Measurements from ENCODE around the gene GARIN5B. TPM values are rescaled to one million over a fixed set of nuclear protein-coding genes. Genes with fewer than 3 reads are reported as not detected.

The GARIN5B gene
- total and polyA plus RNA-seq, 2 of the 13 experiments (the other 11 are each of a cell fraction or from before 2014, with no cell fraction given): not detected

DNA sequence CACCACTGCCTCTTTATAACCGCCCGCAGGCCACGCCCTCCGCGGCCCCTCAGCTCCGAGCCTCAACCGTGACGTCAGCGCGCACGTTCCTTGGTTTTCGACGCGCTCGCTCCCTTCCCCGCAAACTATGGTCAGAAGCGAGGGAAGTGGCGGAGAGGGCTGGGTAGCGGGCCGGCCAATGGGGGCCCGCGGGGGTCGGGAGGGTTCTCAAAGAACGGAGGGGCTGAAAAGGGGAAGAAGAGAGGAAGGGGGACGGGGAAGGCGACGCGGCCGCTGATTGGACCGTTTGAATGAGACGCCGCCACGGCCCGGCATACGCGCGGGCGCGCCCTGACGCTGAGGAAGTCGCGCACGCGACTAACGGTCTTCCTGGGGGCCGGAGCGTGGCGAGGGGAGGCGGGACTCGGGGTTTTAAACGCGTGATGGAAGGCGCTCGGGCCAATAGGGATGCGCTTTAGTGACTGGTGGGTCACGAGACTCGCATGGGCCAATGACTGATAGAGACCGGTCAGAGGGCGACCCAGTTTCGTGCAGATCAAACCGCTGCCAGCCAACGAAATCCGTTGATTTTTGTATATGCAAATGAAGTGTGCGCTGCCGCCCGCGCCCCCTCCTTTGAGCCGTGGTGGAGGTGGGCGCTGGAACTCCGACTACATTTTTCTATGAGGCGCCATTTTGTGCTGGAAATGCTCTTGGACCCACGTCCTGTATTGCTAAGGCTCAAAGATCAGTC lies 44.9 kb upstream of the GARIN5B start (continued):
- TF ChIP-seq, protein P1, sequence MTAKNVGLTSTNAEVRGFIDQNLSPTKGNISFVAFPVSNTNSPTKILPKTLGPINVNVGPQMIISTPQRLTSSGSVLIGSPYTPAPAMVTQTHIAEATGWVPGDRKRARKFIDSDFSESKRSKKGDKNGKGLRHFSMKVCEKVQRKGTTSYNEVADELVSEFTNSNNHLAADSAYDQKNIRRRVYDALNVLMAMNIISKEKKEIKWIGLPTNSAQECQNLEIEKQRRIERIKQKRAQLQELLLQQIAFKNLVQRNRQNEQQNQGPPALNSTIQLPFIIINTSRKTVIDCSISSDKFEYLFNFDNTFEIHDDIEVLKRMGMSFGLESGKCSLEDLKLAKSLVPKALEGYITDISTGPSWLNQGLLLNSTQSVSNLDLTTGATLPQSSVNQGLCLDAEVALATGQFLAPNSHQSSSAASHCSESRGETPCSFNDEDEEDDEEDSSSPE (CRISPR knock-in tag; IDR thresholded peaks at IDR 0.05): peak; percentile 86
- TF ChIP-seq ZNF556 (CRISPR knock-in tag; IDR thresholded peaks at IDR 0.05; ENCODE audit: borderline replicate concordance) (0 out of 2 replicates have a peak, but pooled peaks have one; percentile 67), HDAC2 (CRISPR knock-in tag; IDR thresholded peaks at IDR 0.05) (peak; percentile 37; the same call in 1 of the 2 replicates), ZNF562 (CRISPR knock-in tag; IDR thresholded peaks at IDR 0.05; ENCODE audit: borderline replicate concordance) (no peak), YEATS4 (CRISPR knock-in tag; IDR thresholded peaks at IDR 0.05; ENCODE audit: borderline replicate concordance) (peak; percentile 47; the same call in 1 of the 2 replicates), ZFP82 (CRISPR knock-in tag; IDR thresholded peaks at IDR 0.05; ENCODE audit: borderline replicate concordance) (no peak), SAP130 (CRISPR knock-in tag; IDR thresholded peaks at IDR 0.05; ENCODE audit: low read depth) (peak; percentile 64), ZNF441 (CRISPR knock-in tag; IDR thresholded peaks at IDR 0.05; ENCODE audit: borderline replicate concordance) (0 out of 2 replicates have a peak, but pooled peaks have one; percentile 57), RBM22 (optimal IDR thresholded peaks at IDR 0.05; ENCODE audit: low read length) (no peak), ZZZ3 (CRISPR knock-in tag; IDR thresholded peaks at IDR 0.05; ENCODE audit: borderline replicate concordance) (no peak), RXRB (CRISPR knock-in tag; IDR thresholded peaks at IDR 0.05; ENCODE audit: borderline replicate concordance) (0 out of 2 replicates have a peak, but pooled peaks have one; percentile 18), ZNF589 (CRISPR knock-in tag; conservative IDR thresholded peaks at IDR 0.05) (0 out of 2 replicates have a peak, but pooled peaks have one; percentile 56), ZNF615 (CRISPR knock-in tag; IDR thresholded peaks at IDR 0.05; ENCODE audit: borderline replicate concordance) (no peak), DMAP1 (CRISPR knock-in tag; IDR thresholded peaks at IDR 0.05) (0 out of 2 replicates have a peak, but pooled peaks have one; percentile 69), NFYC (CRISPR knock-in tag; IDR thresholded peaks at IDR 0.05) (peak; percentile 82), SATB2 (CRISPR knock-in tag; IDR thresholded peaks at IDR 0.05) (0 out of 2 replicates have a peak, but pooled peaks have one; percentile 55), HOXA5 (CRISPR knock-in tag; IDR thresholded peaks at IDR 0.05) (peak; percentile 78; the same call in 1 of the 2 replicates), DPF2 (CRISPR knock-in tag; IDR thresholded peaks at IDR 0.05; ENCODE audit: borderline replicate concordance, low read depth) (no peak), PHF5A (CRISPR knock-in tag; IDR thresholded peaks at IDR 0.05; ENCODE audit: low read depth, unreplicated experiment) (peak; percentile 33), ZNF121 (CRISPR knock-in tag; IDR thresholded peaks at IDR 0.05) (no peak)
- TF ChIP-seq, protein P2, sequence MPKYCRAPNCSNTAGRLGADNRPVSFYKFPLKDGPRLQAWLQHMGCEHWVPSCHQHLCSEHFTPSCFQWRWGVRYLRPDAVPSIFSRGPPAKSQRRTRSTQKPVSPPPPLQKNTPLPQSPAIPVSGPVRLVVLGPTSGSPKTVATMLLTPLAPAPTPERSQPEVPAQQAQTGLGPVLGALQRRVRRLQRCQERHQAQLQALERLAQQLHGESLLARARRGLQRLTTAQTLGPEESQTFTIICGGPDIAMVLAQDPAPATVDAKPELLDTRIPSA (CRISPR knock-in tag; IDR thresholded peaks at IDR 0.05; ENCODE audit: borderline replicate concordance): 0 out of 2 replicates have a peak, but pooled peaks have one; percentile 10
- TF ChIP-seq, protein P3, sequence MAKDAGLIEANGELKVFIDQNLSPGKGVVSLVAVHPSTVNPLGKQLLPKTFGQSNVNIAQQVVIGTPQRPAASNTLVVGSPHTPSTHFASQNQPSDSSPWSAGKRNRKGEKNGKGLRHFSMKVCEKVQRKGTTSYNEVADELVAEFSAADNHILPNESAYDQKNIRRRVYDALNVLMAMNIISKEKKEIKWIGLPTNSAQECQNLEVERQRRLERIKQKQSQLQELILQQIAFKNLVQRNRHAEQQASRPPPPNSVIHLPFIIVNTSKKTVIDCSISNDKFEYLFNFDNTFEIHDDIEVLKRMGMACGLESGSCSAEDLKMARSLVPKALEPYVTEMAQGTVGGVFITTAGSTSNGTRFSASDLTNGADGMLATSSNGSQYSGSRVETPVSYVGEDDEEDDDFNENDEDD (CRISPR knock-in tag; IDR thresholded peaks at IDR 0.05; ENCODE audit: borderline replicate concordance): peak; percentile 87
- TF ChIP-seq, protein P4, sequence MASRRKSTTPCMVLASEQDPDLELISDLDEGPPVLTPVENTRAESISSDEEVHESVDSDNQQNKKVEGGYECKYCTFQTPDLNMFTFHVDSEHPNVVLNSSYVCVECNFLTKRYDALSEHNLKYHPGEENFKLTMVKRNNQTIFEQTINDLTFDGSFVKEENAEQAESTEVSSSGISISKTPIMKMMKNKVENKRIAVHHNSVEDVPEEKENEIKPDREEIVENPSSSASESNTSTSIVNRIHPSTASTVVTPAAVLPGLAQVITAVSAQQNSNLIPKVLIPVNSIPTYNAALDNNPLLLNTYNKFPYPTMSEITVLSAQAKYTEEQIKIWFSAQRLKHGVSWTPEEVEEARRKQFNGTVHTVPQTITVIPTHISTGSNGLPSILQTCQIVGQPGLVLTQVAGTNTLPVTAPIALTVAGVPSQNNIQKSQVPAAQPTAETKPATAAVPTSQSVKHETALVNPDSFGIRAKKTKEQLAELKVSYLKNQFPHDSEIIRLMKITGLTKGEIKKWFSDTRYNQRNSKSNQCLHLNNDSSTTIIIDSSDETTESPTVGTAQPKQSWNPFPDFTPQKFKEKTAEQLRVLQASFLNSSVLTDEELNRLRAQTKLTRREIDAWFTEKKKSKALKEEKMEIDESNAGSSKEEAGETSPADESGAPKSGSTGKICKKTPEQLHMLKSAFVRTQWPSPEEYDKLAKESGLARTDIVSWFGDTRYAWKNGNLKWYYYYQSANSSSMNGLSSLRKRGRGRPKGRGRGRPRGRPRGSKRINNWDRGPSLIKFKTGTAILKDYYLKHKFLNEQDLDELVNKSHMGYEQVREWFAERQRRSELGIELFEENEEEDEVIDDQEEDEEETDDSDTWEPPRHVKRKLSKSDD (CRISPR knock-in tag; IDR thresholded peaks at IDR 0.05; ENCODE audit: low read depth): peak; percentile 55; the same call in 1 of the 2 replicates
- TF ChIP-seq, protein P5, sequence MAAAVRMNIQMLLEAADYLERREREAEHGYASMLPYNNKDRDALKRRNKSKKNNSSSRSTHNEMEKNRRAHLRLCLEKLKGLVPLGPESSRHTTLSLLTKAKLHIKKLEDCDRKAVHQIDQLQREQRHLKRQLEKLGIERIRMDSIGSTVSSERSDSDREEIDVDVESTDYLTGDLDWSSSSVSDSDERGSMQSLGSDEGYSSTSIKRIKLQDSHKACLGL (CRISPR knock-in tag; IDR thresholded peaks at IDR 0.05): peak; percentile 86
